ENCODE data around the gene NUDT1.

DNA sequence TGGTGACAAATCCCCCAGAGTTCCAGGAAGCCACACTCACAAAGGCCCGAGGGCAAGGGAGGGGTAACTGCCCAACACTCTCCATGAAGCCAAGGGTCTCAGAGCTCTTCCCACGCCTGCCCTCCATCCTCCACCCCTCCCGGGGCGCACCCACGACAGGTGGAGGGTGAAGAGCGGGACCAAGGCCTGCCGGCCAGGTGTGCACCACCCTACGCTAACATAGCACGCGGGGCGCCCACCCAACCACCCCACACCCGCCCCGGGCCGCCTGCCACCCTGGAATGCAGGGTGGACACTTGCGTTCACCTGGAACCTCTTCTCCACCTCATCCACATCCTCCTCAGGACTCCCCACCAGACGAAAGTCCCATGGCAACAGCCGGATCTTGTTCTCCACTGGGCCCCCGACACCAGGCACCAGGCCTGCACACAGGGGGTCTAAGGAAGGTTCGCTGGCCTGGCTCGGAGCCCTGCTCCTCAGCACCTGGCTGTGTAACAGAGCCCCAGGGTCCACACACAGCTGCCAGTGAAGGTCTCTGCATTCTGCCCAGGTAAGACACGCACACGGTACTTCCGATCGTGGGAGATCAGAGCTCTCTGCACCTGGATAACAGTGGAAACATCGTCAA, 42.0 kb upstream of the NUDT1 start:
- TF ChIP-seq ZNF384 (IDR thresholded peaks at IDR 0.05), result no peak
- TF ChIP-seq, protein P1, sequence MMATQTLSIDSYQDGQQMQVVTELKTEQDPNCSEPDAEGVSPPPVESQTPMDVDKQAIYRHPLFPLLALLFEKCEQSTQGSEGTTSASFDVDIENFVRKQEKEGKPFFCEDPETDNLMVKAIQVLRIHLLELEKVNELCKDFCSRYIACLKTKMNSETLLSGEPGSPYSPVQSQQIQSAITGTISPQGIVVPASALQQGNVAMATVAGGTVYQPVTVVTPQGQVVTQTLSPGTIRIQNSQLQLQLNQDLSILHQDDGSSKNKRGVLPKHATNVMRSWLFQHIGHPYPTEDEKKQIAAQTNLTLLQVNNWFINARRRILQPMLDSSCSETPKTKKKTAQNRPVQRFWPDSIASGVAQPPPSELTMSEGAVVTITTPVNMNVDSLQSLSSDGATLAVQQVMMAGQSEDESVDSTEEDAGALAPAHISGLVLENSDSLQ (IDR thresholded peaks at IDR 0.05), result no peak
- no peak for TF ChIP-seq FOXA1 (IDR thresholded peaks at IDR 0.05)
- TF ChIP-seq ARNT (IDR thresholded peaks at IDR 0.05), result no peak
- no peak for TF ChIP-seq FOXM1 (IDR thresholded peaks at IDR 0.05; ENCODE audit: borderline replicate concordance)
- TF ChIP-seq SUZ12 (IDR thresholded peaks at IDR 0.05), result no peak
- TF ChIP-seq ELF4 (IDR thresholded peaks at IDR 0.05), result no peak

Measured in HEK293T (cell line).